Tibial artery (tissue), 4 donors: ENCODE results near the gene EPG5.

Experiments used
- DNase-seq, 2 donors: peaks; one replicate each; pipeline ENCODE4 v3.0.0-alpha.2; 2019
- H3K27ac ChIP-seq, 2 donors: fragments of 200-600 bp; sonication (generic) in 1 of 2; 1 replicate in 1 of 2; 2 replicates in 1 of 2; pipeline ENCODE4 v1.5.1; 2018 to 2019; ENCODE audit warnings: mild to moderate bottlenecking in 1 of 2
- H3K27me3 ChIP-seq, 2 donors: fragments of 200-600 bp; sonication (generic) in 1 of 2; one replicate each; pipeline versions ENCODE4 v1.5.1 to v1.6.0; 2016 to 2019
- H3K36me3 ChIP-seq, 3 donors: fragments of 200-600 bp; sonication (generic) in 2 of 3; one replicate each; pipeline ENCODE4 v1.5.1; 2016 to 2019; ENCODE audit warnings: mild to moderate bottlenecking in 2 of 3
- H3K4me1 ChIP-seq, 4 donors: fragments of 200-600 bp; sonication (generic) in 2 of 4; 1 replicate in 3 of 4; 2 replicates in 1 of 4; pipeline ENCODE4 v1.5.1; 2016 to 2019
- H3K4me3 ChIP-seq, 2 donors: fragments of 200-600 bp; sonication (generic) in 1 of 2; 1 replicate in 1 of 2; 2 replicates in 1 of 2; pipeline ENCODE4 v1.5.1; 2018 to 2019; ENCODE audit warnings: mild to moderate bottlenecking in 2 of 2
- H3K9me3 ChIP-seq, 3 donors: fragments of 200-600 bp; sonication (generic) in 1 of 3; one replicate each; pipeline ENCODE4 v1.5.1; 2016 to 2019
- CTCF ChIP-seq, 2 experiments: fragments of 200-600 bp in 1 of 2; fragments of 450-650 bp in 1 of 2; IDR thresholded peaks; one replicate each; pipeline ENCODE4 v1.5.1; 2017 to 2019; ENCODE audit warnings: antibody characterized with exemption in 2 of 2, mild to moderate bottlenecking in 1 of 2, moderate library complexity in 1 of 2
- intact Hi-C: fragments of 100-400 bp; cut with DNase I; formaldehyde crosslinking; loops from one replicate; pipeline ENCODE4 v1.15.0; 2023; ENCODE audit warnings: low total_unique reads

EPG5 gene

GRCh38 chr18:45967007-45967706 lies at the start of gene EPG5:
Gene EPG5 (minus strand): TSS chr18:45967329. CDS start chr18:45967239, 90 bp downstream.
- no peak for TF ChIP-seq CTCF (IDR thresholded peaks at IDR 0.05)
- Histone ChIP-seq H3K36me3 (no peaks in the 10 kb centered on the region), H3K27me3 (no peaks in the 10 kb centered on the region), H3K4me3 (peak within 1 kb of the TSS; percentile 70 to 78), H3K4me1 (peaks cover 0 to 22% (median 15%) of the 10 kb centered on the region in 4 donors), H3K27ac (peak within 1 kb of the TSS; percentile 62 to 77), H3K9me3 (no peaks in the 10 kb centered on the region)
- peak; percentile 95 to 97 for DNase-seq
- intact Hi-C loops = loop anchor here (10.0 kb wide), 1 partner anchor 108 kb away; the partner anchor contains the start of gene PSTPIP2

GRCh38 chr18:46013484-46014189 lies 46.5 kb upstream of the EPG5 start:
- DNase-seq = no peak

GRCh38 chr18:46010676-46011075 lies 43.5 kb upstream of the EPG5 start:
- intact Hi-C loops = no loop called here
- Histone ChIP-seq H3K4me3 (no peak overlapping the region), H3K9me3 (no peaks in the 10 kb centered on the region), H3K4me1 (no peaks in the 10 kb centered on the region), H3K27me3 (no peaks in the 10 kb centered on the region), H3K36me3 (peaks cover 10 to 39% (median 11%) of the 10 kb centered on the region in 3 donors), H3K27ac (no peak overlapping the region)
- DNase-seq = peak in 1 of 2 donors; percentile 64
- TF ChIP-seq CTCF (IDR thresholded peaks at IDR 0.05) = no peak

More at GRCh38 chr18:46013484-46014189, 46.5 kb upstream of the EPG5 start:
- Histone ChIP-seq H3K27ac (no peak overlapping the region), H3K4me1 (no peaks in the 10 kb centered on the region), H3K4me3 (no peak overlapping the region), H3K36me3 (peaks cover 10 to 29% (median 11%) of the 10 kb centered on the region in 3 donors), H3K9me3 (no peaks in the 10 kb centered on the region), H3K27me3 (no peaks in the 10 kb centered on the region)
- no peak for TF ChIP-seq CTCF (IDR thresholded peaks at IDR 0.05)
- intact Hi-C loops = no loop called here

- Histone ChIP-seq H3K4me3 (no peak overlapping the region), H3K4me1 (no peaks in the 10 kb centered on the region), H3K27ac (no peak overlapping the region), H3K27me3 (no peaks in the 10 kb centered on the region), H3K36me3 (peaks cover 10 to 39% (median 11%) of the 10 kb centered on the region in 3 donors), H3K9me3 (no peaks in the 10 kb centered on the region)
- no peak for TF ChIP-seq CTCF (IDR thresholded peaks at IDR 0.05)
- DNase-seq = no peak
- intact Hi-C loops = no loop called here
Observed at GRCh38 chr18:46010050-46010449, 42.9 kb upstream of the EPG5 start.

GRCh38 chr18:46009125-46009840 lies 42.2 kb upstream of the EPG5 start:
- no peak overlapping the region for H3K27ac ChIP-seq
- no peaks in the 10 kb centered on the region for H3K9me3 ChIP-seq
- intact Hi-C loops = no loop called here
- no peaks in the 10 kb centered on the region for H3K27me3 ChIP-seq
- no peak for DNase-seq
- H3K4me3 ChIP-seq = no peak overlapping the region
- H3K4me1 ChIP-seq = no peaks in the 10 kb centered on the region
- H3K36me3 ChIP-seq = peaks cover 10 to 34% (median 11%) of the 10 kb centered on the region in 3 donors
- TF ChIP-seq CTCF (IDR thresholded peaks at IDR 0.05) = no peak
